Medulla oblongata (tissue), 1 donor: ENCODE measurements around the gene CCR2.
"Not testable (repeated sequence)": the region's sequence is repeated elsewhere in the genome, so short reads cannot be mapped to it uniquely, and the experiment has no call there.

ENCODE experiments used
- DNase-seq: peaks from one replicate; pipeline ENCODE4 v3.0.0-alpha.2; 2015; ENCODE audit errors: extremely low spot score

The CCR2 gene

GRCh38 chr3:46402902-46403301 is 49.0 kb downstream of the CCR2 start:
- not testable (repeated sequence) for DNase-seq

DNA sequence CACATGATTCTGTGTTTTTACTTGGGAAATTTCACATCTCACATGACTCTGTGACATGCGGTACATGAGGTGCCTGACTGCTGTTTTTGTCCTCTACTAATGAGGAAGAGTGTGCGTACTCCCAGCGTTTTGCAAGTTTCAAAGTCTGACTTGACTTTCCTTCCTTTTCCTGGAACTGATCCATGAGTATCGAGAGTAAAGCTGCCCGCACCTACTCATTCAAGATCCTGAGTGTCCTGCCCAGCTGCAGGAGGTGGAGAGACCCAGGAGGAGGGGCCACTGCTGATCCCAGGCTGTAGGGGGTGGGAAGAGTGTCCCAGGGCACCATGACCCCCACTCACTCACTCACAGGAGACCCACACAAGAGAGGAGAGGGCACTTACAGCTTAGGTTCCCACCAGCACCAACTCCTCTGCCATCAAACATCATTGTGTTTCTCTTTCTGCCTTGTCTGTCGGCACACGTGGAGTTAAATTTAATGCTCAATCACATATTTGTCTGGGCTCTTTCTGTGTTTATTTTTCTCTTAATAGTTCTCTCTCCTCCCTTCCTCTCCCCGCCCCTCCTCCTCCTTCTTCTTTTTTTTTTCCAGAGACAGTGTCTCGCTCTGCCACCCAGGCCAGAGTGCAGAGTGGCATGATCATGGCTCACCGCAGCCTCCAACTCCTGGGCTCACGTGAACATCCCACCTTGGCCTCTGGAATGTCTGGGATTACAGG is 51.5 kb downstream of the CCR2 start:
- DNase-seq = peak; percentile 72

- peak; percentile 33 for DNase-seq
These were observed 52.5 kb downstream of the CCR2 start for GRCh38 chr3:46406443-46406787.

- DNase-seq = peak; percentile 80
These were observed 53.1 kb downstream of the CCR2 start, which contains the start of the genes CCR5AS and CCRL2 for GRCh38 chr3:46406788-46407611. Gene CCR5AS, minus strand, starts transcription at chr3:46407066. Gene CCRL2, plus strand, starts transcription at chr3:46407259. Its CDS starts 821 bp downstream, at chr3:46408080.

GRCh38 chr3:46407970-46408369 is 54.1 kb downstream of the CCR2 start:
- DNase-seq = no peak

- no peak for DNase-seq
These were observed 54.9 kb downstream of the CCR2 start for GRCh38 chr3:46408853-46409252.

GRCh38 chr3:46409739-46410489 is 56.0 kb downstream of the CCR2 start:
- DNase-seq = no peak
